GM12891 (cell line): ENCODE measurements around the gene C1QTNF3.

Experiments used
- POLR2A ChIP-seq: IDR thresholded peaks from 2 replicates; pipeline ENCODE4 v1.6.1; 2011; ENCODE audit warnings: low read depth, low read length, control low read depth
- POLR2AphosphoS5 ChIP-seq: IDR thresholded peaks from 2 replicates; pipeline ENCODE4 v1.6.1; 2011; ENCODE audit warnings: low read depth, low read length, control low read depth
- SPI1 ChIP-seq: IDR thresholded peaks from 2 replicates; pipeline ENCODE4 v1.6.1; 2011; ENCODE audit warnings: low read depth, low read length, control low read depth

DNA sequence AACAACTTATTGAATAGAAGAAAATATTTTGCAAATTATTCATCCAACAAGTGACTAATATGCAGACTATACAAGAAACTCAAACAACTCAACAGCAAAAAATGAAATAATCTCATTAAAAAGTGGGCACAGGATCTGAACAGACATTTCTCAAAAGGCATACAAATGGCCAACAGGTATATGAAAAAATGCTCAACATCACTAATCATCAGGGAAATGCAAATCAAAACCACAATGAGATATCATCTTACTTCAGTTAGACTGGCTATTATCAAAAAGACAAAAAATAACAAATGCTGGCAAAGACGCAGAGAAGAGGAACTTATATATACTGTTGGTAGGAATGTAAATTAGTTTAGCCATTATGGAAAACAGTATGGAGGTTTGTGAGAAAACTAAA is 33.4 kb downstream of the C1QTNF3 start:
- TF ChIP-seq POLR2AphosphoS5 = no peak
- no peak for TF ChIP-seq POLR2A
- no peak for TF ChIP-seq SPI1
